Stomach smooth muscle (tissue), 2 donors: Measurements from ENCODE around the gene ETV6.

ENCODE experiments used
- H3K27ac ChIP-seq: one replicate; pipeline ENCODE4 v1.7.0; 2013; ENCODE audit warnings: mild to moderate bottlenecking, low read length, inconsistent platforms
- H3K27me3 ChIP-seq, 2 donors: one replicate each; pipeline ENCODE4 v1.7.0; 2013; ENCODE audit warnings: low read length in 2 of 2; ENCODE audit not compliant: insufficient read depth in 2 of 2, control insufficient read depth in 1 of 2
- H3K36me3 ChIP-seq, 2 donors: one replicate each; pipeline ENCODE4 v1.7.0; 2013; ENCODE audit warnings: low read length in 2 of 2; ENCODE audit not compliant: control insufficient read depth in 2 of 2, insufficient read depth in 2 of 2
- H3K4me1 ChIP-seq: one replicate; pipeline ENCODE4 v1.7.0; 2013; ENCODE audit warnings: low read length; ENCODE audit not compliant: control insufficient read depth, insufficient read depth
- H3K4me3 ChIP-seq, 2 donors: one replicate each; pipeline ENCODE4 v1.7.0; 2013; ENCODE audit warnings: low read length in 2 of 2
- H3K9ac ChIP-seq, 2 donors: one replicate each; pipeline ENCODE4 v1.7.0; 2013; ENCODE audit warnings: low read length in 2 of 2, mild to moderate bottlenecking in 1 of 2
- H3K9me3 ChIP-seq, 2 donors: one replicate each; pipeline ENCODE4 v1.7.0; 2013; ENCODE audit warnings: low read length in 2 of 2; ENCODE audit not compliant: control insufficient read depth in 2 of 2
- donor health status: healthy.
- donor health status: Pancreatic carcinoma.

Gene ETV6

DNA sequence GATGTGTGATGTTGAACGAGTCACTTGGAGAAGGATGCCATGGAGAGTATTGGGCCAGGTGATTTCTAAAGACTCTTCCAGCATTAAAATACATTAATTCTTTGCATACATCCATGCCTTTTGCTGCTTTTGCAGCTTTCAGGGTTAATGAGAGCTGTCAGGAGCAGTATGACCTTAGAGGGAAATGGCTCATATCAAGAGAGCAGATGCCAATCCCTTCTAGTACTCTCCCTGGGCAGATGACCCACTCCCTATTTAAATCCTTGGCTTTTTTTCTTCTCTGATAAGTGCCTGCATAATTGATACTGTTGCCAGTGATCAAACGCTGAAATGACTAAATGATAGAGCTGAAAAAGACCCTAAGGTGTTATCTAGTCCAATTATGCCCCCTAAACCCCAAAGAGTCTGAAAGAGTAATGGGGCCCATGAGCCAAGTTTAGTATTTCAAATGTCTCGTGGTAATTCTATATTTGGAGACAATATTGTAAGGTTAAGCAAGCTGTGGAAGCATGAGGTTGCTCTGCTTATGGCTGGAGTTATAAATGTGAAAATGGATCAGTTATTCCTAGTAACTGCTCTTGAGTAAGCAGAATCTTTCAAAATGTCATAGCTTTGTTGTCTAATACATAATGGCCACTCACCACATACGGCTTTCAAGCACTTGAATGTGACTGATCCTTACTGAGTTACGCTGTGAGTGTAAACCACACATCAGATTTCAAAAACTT lies 137.3 kb downstream of the ETV6 start:
- H3K27me3 ChIP-seq, result no peaks in the 10 kb centered on the region
- peaks cover 17% of the 10 kb centered on the region for H3K4me1 ChIP-seq
- no peak overlapping the region for H3K9ac ChIP-seq
- no peaks in the 10 kb centered on the region for H3K9me3 ChIP-seq
- no peaks in the 10 kb centered on the region for H3K36me3 ChIP-seq
- H3K27ac ChIP-seq, result peak overlapping the region; percentile 38
- no peak overlapping the region for H3K4me3 ChIP-seq

DNA sequence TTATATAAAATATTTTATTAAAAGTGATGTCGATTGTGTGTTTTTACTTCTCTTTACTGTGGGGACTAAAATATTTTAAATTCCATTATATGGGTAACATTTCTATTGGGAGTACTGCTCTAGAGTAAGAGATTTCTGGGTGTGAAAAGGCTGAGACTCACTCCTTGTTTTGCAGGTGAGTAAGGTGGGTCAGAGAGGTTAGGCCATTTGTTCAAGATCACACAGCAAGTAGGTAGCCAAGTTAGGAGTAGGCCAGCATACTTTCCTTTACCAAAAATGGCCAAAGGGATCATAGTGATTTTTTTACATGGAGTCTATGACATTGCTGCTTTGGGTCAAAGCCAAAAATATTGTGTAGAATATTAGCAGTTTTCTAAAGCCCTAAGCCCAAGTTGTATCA lies 138.0 kb downstream of the ETV6 start:
- Histone ChIP-seq H3K9me3 (no peaks in the 10 kb centered on the region), H3K4me1 (peaks cover 17% of the 10 kb centered on the region), H3K27ac (no peak overlapping the region), H3K36me3 (no peaks in the 10 kb centered on the region), H3K27me3 (no peaks in the 10 kb centered on the region), H3K4me3 (no peak overlapping the region), H3K9ac (no peak overlapping the region)

DNA sequence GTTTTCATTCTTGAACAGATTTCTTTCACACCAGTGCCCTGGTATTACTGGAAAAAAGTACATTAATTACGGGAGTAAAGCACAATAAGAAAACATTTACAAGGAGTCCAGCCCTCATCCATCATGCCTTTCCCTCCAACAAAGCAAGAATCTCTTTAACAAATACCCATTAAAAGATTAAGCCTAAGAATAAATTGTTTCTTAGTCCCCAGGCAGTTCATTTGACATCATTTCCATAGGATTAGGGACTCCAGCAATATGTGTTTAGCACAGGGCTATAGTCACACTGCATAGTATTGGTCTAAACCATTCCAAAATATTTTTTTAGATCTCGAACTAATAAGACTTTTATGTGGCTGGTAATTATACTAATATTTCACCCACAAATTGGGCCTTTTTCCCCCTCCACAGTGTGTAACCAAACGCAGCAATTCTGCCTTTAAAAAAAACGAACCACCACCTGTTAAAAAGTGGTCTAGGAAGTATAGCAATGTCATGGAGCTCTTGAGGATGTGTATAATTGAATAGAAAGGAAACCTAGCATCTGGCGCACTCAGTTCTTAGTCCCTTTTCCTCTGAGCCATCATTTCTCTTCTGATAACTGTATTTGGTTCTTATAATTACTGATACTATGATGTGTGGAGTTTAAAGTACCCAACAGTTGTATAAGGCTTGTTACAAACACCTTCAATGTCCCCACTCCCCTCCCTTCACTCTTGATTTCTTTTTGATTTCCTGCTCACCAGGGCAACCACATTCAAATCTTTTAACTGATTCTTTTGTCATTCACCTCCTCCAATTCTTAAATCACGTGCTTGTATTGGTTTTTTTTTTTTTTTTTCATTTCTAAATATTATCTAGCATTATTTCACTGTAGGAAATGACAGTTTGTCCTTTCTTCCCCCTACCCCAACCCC lies 138.7 kb downstream of the ETV6 start:
- Histone ChIP-seq H3K27me3 (no peaks in the 10 kb centered on the region), H3K9me3 (no peaks in the 10 kb centered on the region), H3K27ac (no peak overlapping the region), H3K36me3 (no peaks in the 10 kb centered on the region), H3K9ac (no peak overlapping the region), H3K4me1 (peaks cover 23% of the 10 kb centered on the region), H3K4me3 (no peak overlapping the region)

DNA sequence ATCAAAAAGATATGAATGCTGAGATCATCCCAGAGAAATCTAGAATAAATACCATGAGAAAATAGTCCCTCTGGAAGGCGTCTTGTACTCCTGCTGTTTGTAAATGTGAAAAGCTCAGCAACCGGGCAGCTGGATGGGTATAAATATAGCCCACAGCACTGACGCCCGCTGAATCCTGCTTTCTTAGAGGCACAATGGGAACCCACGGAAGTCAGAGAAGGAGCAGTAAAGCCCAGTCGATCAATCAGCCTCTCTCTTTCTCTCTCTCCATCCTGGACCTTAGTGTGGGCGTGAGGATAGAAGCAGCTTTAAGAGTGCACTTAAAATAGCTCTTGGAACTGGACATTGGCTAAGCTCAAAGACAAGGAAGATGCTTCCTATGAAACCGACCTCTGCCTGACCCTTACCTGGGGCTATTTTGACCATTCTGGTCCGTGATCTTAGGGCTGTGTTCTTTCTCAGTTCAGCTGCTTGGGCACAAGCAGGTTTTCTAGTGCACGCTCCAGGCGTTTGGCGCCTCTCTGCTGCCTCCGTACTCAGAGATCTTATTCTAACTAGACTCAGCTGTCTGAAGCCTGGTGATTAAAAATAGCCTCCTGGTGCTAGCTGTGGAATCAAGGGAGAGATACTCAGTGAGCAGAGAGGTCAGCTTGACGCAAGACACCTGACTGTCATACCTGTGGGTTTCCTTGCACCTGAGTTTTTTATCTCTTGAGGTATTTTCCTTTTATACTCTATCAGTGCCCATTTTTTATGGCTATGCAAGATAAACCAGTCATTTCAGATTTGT lies 144.6 kb downstream of the ETV6 start:
- H3K9ac ChIP-seq, result peak overlapping the region; percentile 71 to 80
- H3K27me3 ChIP-seq, result no peaks in the 10 kb centered on the region
- peaks cover 49% of the 10 kb centered on the region for H3K4me1 ChIP-seq
- H3K27ac ChIP-seq, result peak overlapping the region; percentile 91
- H3K36me3 ChIP-seq, result no peaks in the 10 kb centered on the region
- H3K4me3 ChIP-seq, result peak overlapping the region; percentile 54 to 66
- no peaks in the 10 kb centered on the region for H3K9me3 ChIP-seq

DNA sequence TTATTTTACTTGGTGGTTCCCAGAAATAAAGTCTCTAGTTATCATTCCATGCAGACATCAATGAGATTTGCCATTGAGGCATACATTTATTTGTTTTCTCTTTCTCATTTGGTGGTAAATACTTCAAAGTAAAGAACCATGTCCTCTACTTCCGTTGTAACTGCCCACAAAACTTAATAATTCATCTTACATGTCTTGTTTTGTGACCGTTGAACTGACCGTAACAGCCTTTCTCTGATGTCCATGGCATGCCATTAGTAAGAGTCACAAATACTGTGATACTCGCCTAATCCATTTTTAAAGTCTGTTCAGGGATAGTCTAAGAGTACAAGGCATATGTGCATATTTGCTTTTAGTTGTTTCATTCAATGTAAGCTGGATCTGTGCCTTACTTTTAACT lies 145.3 kb downstream of the ETV6 start:
- Histone ChIP-seq H3K36me3 (no peaks in the 10 kb centered on the region), H3K4me1 (peaks cover 47% of the 10 kb centered on the region), H3K9ac (peak overlapping the region in 1 of 2 donors; percentile 71), H3K9me3 (no peaks in the 10 kb centered on the region), H3K4me3 (peak overlapping the region in 1 of 2 donors; percentile 54), H3K27ac (peak overlapping the region; percentile 91), H3K27me3 (no peaks in the 10 kb centered on the region)

DNA sequence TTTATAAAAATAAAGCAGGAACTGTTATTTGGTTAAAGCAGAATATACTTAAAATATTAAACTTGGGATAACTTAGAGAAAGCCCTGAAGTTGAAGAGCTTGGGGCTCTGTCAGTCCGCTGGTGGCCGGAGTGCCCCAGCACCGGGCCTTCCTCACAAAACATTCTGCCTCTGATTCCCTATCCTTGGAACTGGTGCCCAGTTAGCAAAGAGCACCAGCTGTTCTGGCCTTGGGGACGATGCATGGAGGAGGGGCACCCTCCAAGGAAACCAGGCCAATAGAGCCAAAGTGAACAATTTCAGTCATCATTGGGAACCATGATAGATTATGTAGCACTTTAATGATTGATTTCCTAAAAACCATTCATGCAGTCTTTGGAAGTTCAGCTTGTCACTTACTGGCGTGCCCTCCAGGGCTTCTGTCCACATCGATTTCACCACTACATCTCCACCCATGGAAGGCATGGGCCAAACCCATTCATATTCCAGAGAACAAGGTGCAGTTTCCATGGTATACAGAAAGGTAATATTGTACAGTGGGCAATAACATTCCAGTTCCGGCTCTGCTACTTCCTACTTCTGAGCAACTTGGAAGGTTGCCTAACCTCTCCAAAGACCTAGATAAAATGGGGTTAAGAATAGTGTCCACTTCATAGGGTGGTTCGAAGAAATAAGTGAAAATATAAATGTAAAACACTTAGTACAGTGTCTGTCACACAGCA lies 145.9 kb downstream of the ETV6 start:
- H3K27ac ChIP-seq, result peak overlapping the region; percentile 91
- H3K9ac ChIP-seq, result peak overlapping the region in 1 of 2 donors; percentile 0
- H3K9me3 ChIP-seq, result no peaks in the 10 kb centered on the region
- peaks cover 47% of the 10 kb centered on the region for H3K4me1 ChIP-seq
- peak overlapping the region in 1 of 2 donors; percentile 8 for H3K4me3 ChIP-seq
- no peaks in the 10 kb centered on the region for H3K36me3 ChIP-seq
- no peaks in the 10 kb centered on the region for H3K27me3 ChIP-seq

DNA sequence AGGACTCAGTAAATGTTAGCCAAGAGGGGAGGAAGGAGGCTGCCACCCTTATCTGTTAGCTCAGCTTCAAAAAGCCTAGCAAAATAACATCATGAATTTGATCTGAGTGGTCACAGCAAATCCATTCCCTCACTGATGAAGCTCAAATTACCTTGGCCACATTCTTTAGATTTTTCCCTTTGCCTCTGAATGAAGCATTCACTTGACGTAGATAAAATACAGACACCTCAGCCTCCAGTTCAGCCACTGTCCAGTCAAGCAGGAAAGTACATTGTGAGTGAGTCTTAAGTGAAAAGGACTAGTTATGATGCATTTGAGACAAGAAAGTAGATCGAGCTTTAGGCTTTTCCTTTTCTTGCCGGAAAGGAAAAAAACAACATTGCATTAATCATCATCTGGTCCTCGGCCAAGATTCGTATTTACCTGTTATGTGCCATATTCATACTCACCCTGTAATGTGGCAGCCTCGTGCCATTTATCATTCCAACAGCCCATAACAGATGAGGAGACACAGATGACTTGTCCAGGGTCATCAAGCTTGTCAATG lies 146.5 kb downstream of the ETV6 start:
- no peaks in the 10 kb centered on the region for H3K27me3 ChIP-seq
- H3K4me3 ChIP-seq, result no peak overlapping the region
- peaks cover 44% of the 10 kb centered on the region for H3K4me1 ChIP-seq
- peak overlapping the region in 1 of 2 donors; percentile 0 for H3K9ac ChIP-seq
- peak overlapping the region; percentile 91 for H3K27ac ChIP-seq
- H3K9me3 ChIP-seq, result no peaks in the 10 kb centered on the region
- no peaks in the 10 kb centered on the region for H3K36me3 ChIP-seq

DNA sequence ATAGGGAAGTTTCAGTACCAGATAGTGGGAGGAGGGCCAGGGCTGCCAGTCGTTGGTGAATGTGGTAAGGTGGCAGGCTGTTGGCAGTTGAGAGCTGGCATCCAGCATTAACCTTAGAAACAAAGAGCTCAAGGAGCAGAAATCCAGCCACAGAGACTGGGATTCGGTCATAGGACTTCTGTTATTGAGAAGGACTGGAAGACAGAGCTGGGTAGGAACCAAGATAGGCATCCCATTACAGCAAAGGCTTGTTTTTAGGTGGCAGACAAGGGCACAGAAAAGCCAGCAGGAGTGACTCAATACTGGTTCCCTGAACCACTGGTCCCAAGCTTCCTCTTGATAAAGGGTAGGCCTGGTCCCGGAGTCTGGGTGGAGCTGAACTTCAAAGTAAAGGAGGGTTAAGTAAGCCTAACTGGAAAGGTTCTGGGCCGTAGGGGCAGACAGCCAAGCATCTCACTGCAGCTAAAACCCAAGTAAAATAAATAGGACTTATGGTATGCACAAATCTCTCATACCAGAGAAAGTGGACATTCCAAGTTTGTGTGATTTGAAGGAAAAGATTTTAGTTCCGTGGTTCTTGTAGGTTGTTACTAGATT lies 147.9 kb downstream of the ETV6 start:
- no peaks in the 10 kb centered on the region for H3K9me3 ChIP-seq
- H3K27ac ChIP-seq, result peak overlapping the region; percentile 69
- peak overlapping the region in 1 of 2 donors; percentile 14 for H3K9ac ChIP-seq
- no peak overlapping the region for H3K4me3 ChIP-seq
- peaks cover 0 to 5% of the 10 kb centered on the region in 2 donors for H3K36me3 ChIP-seq
- no peaks in the 10 kb centered on the region for H3K27me3 ChIP-seq
- H3K4me1 ChIP-seq, result peaks cover 41% of the 10 kb centered on the region

DNA sequence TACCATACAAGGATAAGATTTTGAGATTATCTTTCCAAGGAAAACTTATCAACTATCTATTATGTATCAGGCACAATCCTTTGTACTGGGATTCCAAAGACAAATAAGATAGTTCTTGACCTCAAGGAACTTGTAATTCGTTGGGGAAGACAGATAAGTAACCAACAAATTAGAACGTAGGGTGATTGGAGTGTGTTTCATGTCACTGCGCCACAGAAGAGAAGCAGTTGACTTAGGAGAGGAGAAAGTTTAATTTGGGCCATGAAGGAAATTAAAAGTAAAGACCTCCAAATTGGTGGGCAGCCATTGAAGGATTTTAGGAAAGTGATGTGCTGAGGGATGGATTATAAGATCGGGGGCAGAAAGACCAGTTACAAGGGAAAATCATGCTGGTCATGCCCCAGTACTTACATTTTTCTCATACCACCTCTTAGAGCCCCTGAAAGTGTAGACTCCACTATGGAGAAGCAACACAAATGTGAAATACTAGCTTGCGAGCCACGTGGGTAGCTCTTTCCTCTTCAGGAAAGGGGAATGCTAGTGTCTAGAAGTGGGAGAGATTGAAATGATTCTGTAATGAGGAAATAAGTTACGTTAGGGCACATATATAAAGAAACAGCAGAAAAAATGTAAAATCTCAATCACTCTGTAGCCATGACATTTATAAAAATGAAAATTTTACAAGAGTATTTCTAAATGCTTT lies 148.7 kb downstream of the ETV6 start:
- Histone ChIP-seq H3K4me3 (no peak overlapping the region), H3K9me3 (no peaks in the 10 kb centered on the region), H3K36me3 (peaks cover 0 to 5% of the 10 kb centered on the region in 2 donors), H3K9ac (no peak overlapping the region), H3K27ac (peak overlapping the region; percentile 69), H3K27me3 (no peaks in the 10 kb centered on the region), H3K4me1 (peaks cover 40% of the 10 kb centered on the region)
